Vagina (tissue), 2 donors: Measurements from ENCODE around the gene ABHD12. TPM values are rescaled to one million over a fixed set of nuclear protein-coding genes. Genes with fewer than 3 reads are reported as not detected.

Experiments
- DNase-seq, 2 donors: peaks; one replicate each; pipeline ENCODE4 v3.0.0-alpha.2; 2017; ENCODE audit errors: extremely low spot score in 2 of 2
- H3K27ac ChIP-seq: fragments of 200-600 bp; sonication (generic); one replicate; pipeline ENCODE4 v1.5.1; 2019
- H3K27me3 ChIP-seq: fragments of 200-600 bp; sonication (generic); one replicate; pipeline ENCODE4 v1.5.1; 2019
- H3K36me3 ChIP-seq, 2 donors: fragments of 200-600 bp; sonication (generic); one replicate each; pipeline ENCODE4 v1.5.1; 2017 to 2019
- H3K4me1 ChIP-seq: fragments of 200-600 bp; sonication (generic); one replicate; pipeline ENCODE4 v1.5.1; 2019
- H3K4me3 ChIP-seq, 2 donors: fragments of 200-600 bp; sonication (generic); 1 replicate in 1 of 2; 2 replicates in 1 of 2; pipeline ENCODE4 v1.5.1; 2016 to 2019
- H3K9me3 ChIP-seq: fragments of 200-600 bp; sonication (generic); one replicate; pipeline ENCODE4 v1.5.1; 2019
- POLR2A ChIP-seq, 2 donors: fragments of 450-650 bp; IDR thresholded peaks; one replicate each; pipeline ENCODE4 v1.6.1; 2017; ENCODE audit warnings: antibody characterized with exemption in 2 of 2, mild to moderate bottlenecking in 2 of 2, moderate library complexity in 2 of 2
- POLR2AphosphoS5 ChIP-seq, 2 donors: sonication (generic); formaldehyde crosslinking; IDR thresholded peaks; one replicate each; pipeline ENCODE4 v1.9.0; 2017; ENCODE audit warnings: antibody characterized with exemption in 2 of 2, mild to moderate bottlenecking in 2 of 2, low read depth in 1 of 2; ENCODE audit not compliant: insufficient read depth in 1 of 2
- intact Hi-C: fragments of 100-400 bp; cut with DNase I; formaldehyde crosslinking; loops from one replicate; pipeline ENCODE4 v1.15.1; 2023
- total RNA-seq: library from RNA; depleted of rRNA; stranded (reverse); fragments of >200 nt; gene quantifications from one replicate; pipeline ENCODE4 v1.2.3, GENCODE V29; 2016
- TF ChIP-seq, protein P1 (sequence below), 3 experiments: fragments of 450-650 bp in 2 of 3; fragments of 200-600 bp in 1 of 3; sonication (generic) in 1 of 3; IDR thresholded peaks; one replicate each; pipeline ENCODE4 v1.5.1; 2017 to 2019; ENCODE audit warnings: antibody characterized with exemption in 3 of 3, mild to moderate bottlenecking in 2 of 3, moderate library complexity in 2 of 3

ABHD12 gene
- total RNA-seq, 1 donor from 2014 or later, result 36.6 TPM

DNA sequence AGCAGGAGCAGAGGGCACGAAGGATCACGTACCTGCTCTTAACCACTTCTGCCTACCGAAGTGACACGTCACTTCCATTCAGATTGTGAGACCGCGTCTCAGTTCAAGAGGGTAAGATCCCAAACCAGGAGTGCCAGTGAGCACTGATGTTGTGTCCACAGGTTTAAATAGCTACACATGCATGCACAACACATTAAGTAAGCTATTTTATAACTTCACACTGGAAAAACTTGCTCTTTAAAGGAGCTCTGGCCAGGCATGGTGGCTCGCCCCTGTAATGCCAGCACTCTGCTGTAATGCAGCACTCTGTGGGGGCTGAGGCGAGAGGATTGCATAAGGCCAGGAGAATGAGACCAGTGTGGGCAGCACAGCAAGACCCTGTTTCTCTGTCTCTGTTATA lies 21.1 kb downstream of the ABHD12 start:
- Histone ChIP-seq H3K4me1 (no peaks in the 10 kb centered on the region), H3K27ac (no peak overlapping the region), H3K9me3 (no peaks in the 10 kb centered on the region), H3K36me3 (no peaks in the 10 kb centered on the region), H3K4me3 (no peak overlapping the region), H3K27me3 (no peaks in the 10 kb centered on the region)
- intact Hi-C loops, result no loop called here
- TF ChIP-seq, protein P1, sequence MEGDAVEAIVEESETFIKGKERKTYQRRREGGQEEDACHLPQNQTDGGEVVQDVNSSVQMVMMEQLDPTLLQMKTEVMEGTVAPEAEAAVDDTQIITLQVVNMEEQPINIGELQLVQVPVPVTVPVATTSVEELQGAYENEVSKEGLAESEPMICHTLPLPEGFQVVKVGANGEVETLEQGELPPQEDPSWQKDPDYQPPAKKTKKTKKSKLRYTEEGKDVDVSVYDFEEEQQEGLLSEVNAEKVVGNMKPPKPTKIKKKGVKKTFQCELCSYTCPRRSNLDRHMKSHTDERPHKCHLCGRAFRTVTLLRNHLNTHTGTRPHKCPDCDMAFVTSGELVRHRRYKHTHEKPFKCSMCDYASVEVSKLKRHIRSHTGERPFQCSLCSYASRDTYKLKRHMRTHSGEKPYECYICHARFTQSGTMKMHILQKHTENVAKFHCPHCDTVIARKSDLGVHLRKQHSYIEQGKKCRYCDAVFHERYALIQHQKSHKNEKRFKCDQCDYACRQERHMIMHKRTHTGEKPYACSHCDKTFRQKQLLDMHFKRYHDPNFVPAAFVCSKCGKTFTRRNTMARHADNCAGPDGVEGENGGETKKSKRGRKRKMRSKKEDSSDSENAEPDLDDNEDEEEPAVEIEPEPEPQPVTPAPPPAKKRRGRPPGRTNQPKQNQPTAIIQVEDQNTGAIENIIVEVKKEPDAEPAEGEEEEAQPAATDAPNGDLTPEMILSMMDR (IDR thresholded peaks at IDR 0.05), result no peak
- TF ChIP-seq POLR2AphosphoS5 (IDR thresholded peaks at IDR 0.05; ENCODE audit: insufficient read depth in 1 of 2, low read depth in 1 of 2) (no peak), POLR2A (IDR thresholded peaks at IDR 0.05) (no peak)
- no peak for DNase-seq

DNA sequence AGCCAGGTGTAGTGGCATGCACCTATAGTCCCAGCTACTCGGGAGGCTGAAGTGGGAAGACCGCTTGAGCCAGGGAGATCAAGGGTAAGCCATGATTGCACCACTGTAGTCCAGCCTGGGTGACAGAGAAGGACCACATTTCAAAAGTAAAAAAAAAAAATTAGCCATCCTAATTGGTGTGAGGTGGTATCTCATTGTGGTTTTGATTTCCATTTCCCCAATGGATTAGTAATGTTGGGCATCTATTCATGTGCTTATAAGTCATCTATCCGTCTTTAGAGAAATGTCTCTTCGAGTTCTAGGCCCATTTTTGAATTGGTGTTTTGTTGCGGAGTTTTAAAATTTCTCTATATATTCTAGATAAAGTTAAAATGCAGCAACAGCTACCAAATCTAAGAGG lies 21.7 kb downstream of the ABHD12 start:
- TF ChIP-seq POLR2A (IDR thresholded peaks at IDR 0.05) (no peak), POLR2AphosphoS5 (IDR thresholded peaks at IDR 0.05; ENCODE audit: insufficient read depth in 1 of 2, low read depth in 1 of 2) (no peak)
- TF ChIP-seq, protein P1 (IDR thresholded peaks at IDR 0.05), result no peak
- no peaks in the 10 kb centered on the region for H3K9me3 ChIP-seq
- no peaks in the 10 kb centered on the region for H3K4me1 ChIP-seq
- no peaks in the 10 kb centered on the region for H3K27me3 ChIP-seq
- H3K27ac ChIP-seq, result no peak overlapping the region
- H3K36me3 ChIP-seq, result no peaks in the 10 kb centered on the region
- DNase-seq, result no peak
- no peak overlapping the region for H3K4me3 ChIP-seq
- intact Hi-C loops, result no loop called here

DNA sequence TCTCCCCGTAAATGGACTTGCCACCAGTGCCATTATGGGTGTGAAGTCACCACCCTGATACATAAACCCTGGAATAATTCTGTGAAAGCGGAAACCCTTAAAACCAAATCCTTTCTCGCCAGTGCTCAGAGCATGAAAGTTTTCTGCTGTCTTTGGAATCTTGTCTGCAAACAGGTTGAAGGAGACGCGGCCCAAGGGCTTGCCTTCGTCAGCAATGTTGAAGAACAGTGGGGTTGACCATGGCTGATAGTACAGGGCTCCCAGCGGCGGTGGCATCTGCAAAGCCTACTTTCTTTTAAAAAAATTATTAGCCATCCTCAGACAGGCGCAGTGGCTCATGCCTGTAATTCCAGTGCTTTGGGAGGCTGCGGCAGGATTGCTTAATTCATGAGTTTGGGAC lies 22.1 kb downstream of the ABHD12 start:
- Histone ChIP-seq H3K36me3 (no peaks in the 10 kb centered on the region), H3K4me3 (no peak overlapping the region)
- intact Hi-C loops, result no loop called here

DNA sequence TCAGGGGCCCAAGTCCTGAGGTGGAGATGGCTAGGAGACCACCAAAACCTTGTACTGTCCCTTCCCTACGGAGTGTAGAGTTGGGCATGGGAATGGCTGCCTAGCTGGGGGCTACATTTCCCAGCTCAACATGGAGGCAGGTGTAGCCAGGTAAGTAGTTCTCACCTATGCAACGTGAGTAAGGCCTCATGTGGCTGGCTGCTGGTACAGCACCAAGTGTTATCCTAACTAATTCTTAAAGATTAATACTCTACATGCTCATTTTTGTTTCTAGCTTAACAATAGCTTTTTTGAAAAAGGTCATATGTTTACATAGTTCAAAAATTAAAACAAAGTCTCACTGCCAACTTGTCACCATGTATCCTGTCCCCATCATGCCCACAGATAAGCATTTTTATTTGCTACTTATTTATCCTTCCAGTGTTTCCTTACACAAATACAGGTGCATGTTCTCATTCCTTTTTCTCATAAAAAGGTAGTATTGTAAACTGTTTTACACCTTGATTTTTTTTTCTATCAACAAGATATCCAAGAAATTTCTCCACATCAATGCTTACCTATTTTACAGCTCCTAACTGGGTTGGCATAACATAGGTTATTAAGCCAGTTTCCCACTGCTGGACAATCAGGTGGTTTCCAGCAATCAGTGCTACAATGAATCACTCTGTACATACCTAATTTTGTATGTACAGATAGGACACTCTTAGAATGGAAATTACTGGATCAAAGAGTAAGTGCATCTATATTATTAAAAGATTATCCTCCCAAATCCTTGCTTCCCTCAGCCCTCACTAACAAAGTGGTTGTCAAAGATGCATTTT lies 25.5 kb downstream of the ABHD12 start:
- Histone ChIP-seq H3K27ac (no peak overlapping the region), H3K4me1 (peaks cover 9% of the 10 kb centered on the region), H3K9me3 (no peaks in the 10 kb centered on the region), H3K36me3 (no peaks in the 10 kb centered on the region), H3K4me3 (no peak overlapping the region), H3K27me3 (no peaks in the 10 kb centered on the region)
- no peak for DNase-seq
- TF ChIP-seq POLR2A (IDR thresholded peaks at IDR 0.05) (no peak), POLR2AphosphoS5 (IDR thresholded peaks at IDR 0.05; ENCODE audit: insufficient read depth in 1 of 2, low read depth in 1 of 2) (no peak)
- TF ChIP-seq, protein P1 (IDR thresholded peaks at IDR 0.05), result no peak
- intact Hi-C loops, result no loop called here

More for the DNA sequence above, 22.1 kb downstream of the ABHD12 start:
- Histone ChIP-seq H3K4me1 (no peaks in the 10 kb centered on the region), H3K9me3 (no peaks in the 10 kb centered on the region), H3K27ac (no peak overlapping the region), H3K27me3 (no peaks in the 10 kb centered on the region)
- TF ChIP-seq POLR2A (IDR thresholded peaks at IDR 0.05) (no peak), POLR2AphosphoS5 (IDR thresholded peaks at IDR 0.05; ENCODE audit: insufficient read depth in 1 of 2, low read depth in 1 of 2) (no peak)
- TF ChIP-seq, protein P1 (IDR thresholded peaks at IDR 0.05), result no peak
- no peak for DNase-seq

DNA sequence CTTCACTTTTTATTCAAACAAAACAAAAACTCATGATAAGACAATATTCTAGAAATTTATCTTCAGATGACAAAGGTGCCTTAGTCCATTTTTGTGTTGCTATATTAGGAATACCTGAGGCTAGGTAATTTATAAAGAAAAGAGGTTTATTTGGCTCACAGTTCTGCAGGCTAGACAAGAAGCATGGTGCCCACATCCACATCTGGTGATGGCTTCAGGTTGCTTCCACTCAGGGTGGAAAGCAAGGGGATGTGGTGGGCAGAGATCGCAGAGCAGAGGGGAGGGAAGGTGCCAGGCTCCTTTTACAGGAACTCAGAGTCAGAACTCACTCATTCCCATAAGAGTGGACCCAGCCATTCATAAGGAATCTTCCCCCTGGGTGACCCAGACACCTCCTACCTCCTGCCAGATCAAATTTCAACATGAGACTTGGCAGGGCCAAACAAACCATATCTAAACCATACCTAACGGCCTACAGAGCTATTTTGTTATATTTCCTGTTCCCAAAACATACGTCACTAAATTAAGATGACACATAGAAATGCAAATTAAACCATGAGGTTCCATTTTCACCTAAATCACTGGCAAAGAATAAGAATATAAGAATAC lies 26.4 kb downstream of the ABHD12 start:
- intact Hi-C loops, result no loop called here
- Histone ChIP-seq H3K4me1 (peaks cover 9% of the 10 kb centered on the region), H3K4me3 (no peak overlapping the region), H3K27ac (no peak overlapping the region), H3K9me3 (no peaks in the 10 kb centered on the region), H3K36me3 (no peaks in the 10 kb centered on the region), H3K27me3 (no peaks in the 10 kb centered on the region)
- no peak for TF ChIP-seq POLR2AphosphoS5 (IDR thresholded peaks at IDR 0.05; ENCODE audit: insufficient read depth in 1 of 2, low read depth in 1 of 2)
- TF ChIP-seq, protein P1 (IDR thresholded peaks at IDR 0.05), result no peak
- DNase-seq, result no peak
